ENCODE measurements around the gene EPHB3.

DNA sequence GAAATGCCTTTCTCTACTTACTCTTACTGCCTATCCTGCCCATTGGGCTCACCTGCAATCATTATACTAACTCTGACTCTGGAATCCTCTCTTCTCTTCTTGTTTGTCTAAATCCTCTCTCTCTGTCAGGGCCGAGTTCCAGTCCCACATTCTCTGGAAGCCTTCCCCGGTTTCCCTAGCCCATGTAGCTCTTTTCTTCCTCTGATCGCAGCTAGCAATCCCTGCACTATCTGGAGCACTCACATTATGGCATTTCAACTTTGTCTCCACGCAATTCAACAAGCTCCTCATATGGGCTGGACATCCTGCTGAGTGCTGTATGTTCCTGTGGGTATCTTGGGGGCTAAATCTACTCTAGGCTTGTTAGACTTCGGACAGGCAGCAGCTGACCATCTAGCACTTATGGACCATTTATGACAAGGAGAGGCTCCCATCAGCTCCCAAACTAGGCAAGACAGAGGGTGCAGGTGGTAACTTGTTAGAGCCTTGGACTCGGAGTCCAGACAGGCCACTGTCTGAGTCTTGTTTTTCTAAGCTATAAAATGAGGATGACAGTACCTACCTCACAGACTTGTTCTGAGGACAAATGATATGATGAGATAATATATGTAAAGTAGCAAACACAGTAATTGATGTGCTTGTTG is 58.3 kb downstream of the EPHB3 start:
- no peak for TF ChIP-seq POLR2AphosphoS5 (IDR thresholded peaks at IDR 0.05)
- TF ChIP-seq POLR2A (IDR thresholded peaks at IDR 0.05), result no peak
- TF ChIP-seq CTCF (IDR thresholded peaks at IDR 0.05), result no peak
- no peak for TF ChIP-seq EP300 (IDR thresholded peaks at IDR 0.05; ENCODE audit: low read depth)
